Measurements from ENCODE around the gene C2CD2. TPM values are rescaled to one million over a fixed set of nuclear protein-coding genes. Genes with fewer than 3 reads are reported as not detected.
A peak's percentile ranks its signal among the peaks of the same experiment; 100 is the strongest.

The C2CD2 gene
- total and polyA plus RNA-seq, 2 donors (not counting 3 experiments of a cell fraction or from before 2014, with no cell fraction given): 32.6 to 41.2 TPM

DNA sequence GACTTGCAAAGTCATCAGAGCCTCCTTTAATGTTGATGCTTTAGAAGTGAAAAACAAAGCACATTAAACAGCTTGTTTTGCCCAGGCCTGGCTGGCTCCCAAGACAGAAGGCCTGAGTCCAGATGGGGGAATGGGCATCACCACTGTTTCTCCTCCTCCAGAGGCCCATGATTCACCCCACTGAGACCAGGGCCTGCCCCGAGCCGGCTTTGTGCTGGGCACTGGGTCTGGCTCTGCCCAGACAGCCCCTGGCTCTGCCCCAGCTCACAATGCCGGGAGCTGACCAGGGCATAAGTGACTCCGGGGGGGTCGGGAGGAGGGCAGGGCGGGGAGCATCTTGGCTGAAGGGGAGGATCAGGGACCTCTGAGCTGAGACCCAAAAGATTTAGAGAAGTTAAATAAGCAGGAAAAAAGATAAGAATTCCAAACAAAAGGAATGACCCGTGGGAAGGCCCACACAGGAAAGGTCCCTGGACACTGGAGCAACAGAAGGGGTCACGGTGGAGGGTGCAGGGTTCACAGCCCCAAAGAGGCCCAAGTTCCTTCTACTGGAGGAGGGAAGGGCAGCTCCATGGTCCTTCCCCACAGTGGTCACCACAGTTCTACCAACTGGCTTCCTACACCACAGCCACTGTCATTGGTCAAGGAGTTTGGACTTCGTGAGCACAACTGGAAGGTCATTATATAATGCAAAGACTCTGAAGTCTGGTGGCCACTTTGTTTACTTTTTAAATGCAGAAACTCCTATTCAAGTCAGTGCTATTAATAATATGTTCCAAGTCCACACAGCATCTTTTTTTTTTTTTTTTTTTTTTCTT, 5.5 kb downstream of the C2CD2 start:
- Histone ChIP-seq H3K27me3 (ENCODE audit: control insufficient read depth in 2 of 2, insufficient read depth in 2 of 2, low read length in 2 of 2) (no peaks in the 10 kb centered on the region), H2AFZ (ENCODE audit: low read depth, low read length) (no peak overlapping the region), H3K4me1 (ENCODE audit: control insufficient read depth, extremely low read depth, insufficient read depth, low read length) (peaks cover 34% of the 10 kb centered on the region), H3K9me3 (replicated peaks; ENCODE audit: control insufficient read depth, insufficient read depth, low read length) (no peaks in the 10 kb centered on the region), H3K4me2 (ENCODE audit: insufficient read depth, low read length) (peak overlapping the region; percentile 5), H3K9ac (replicated peaks; ENCODE audit: extremely low read depth, insufficient read depth, low read length) (peak overlapping the region; percentile 24), H3K27ac (ENCODE audit: insufficient read depth, low read depth, low read length) (peak overlapping the region; percentile 31), H3K4me3 (replicated peaks in 1 of 3; ENCODE audit: insufficient read depth in 1 of 3, low read depth in 1 of 3, low read length in 3 of 3) (no peak overlapping the region), H4K20me1 (replicated peaks; ENCODE audit: control insufficient read depth, extremely low read depth, insufficient read depth, low read length) (no peaks in the 10 kb centered on the region), H3K36me3 (ENCODE audit: control insufficient read depth in 2 of 2, extremely low read depth in 1 of 2, insufficient read depth in 2 of 2, low read length in 2 of 2) (no peaks in the 10 kb centered on the region), H3K79me2 (ENCODE audit: control insufficient read depth, insufficient read depth, low read length) (peaks cover 79% of the 10 kb centered on the region), H3K9me1 (replicated peaks; ENCODE audit: control insufficient read depth, extremely low read depth, insufficient read depth, low read length) (no peaks in the 10 kb centered on the region)
- ChIA-PET POLR2A (interaction anchor here (1.0 to 1.4 kb wide), 4 partner anchors 10 to 36 kb away, joined by 3 to 8 read pairs (median 4); no protein-coding TSS in a partner anchor), CTCF (interaction anchor here (0.7 to 2.4 kb wide), 9 partner anchors 9 to 169 kb away, joined by 3 to 8 read pairs (median 4); no protein-coding TSS in a partner anchor)
- DNase-seq (ENCODE audit: low read depth, low spot score) (peak; percentile 91), FAIRE-seq (peak; percentile 90)
- intact Hi-C loops (cut with micrococcal nuclease) (no loop called here), dilution Hi-C loops (cut with MboI; ENCODE audit: extremely low pct_ligation_motif_present, low sequenced_read_pairs) (no loop called here)
- no peak for TF ChIP-seq GATA2 (IDR thresholded peaks at IDR 0.05; ENCODE audit: insufficient read depth, insufficient read length, low read depth, low read length)
- no peak for TF ChIP-seq FOS (IDR thresholded peaks at IDR 0.05; ENCODE audit: borderline replicate concordance, insufficient read depth, low read length)
- TF ChIP-seq POLR2A (IDR thresholded peaks at IDR 0.05; ENCODE audit: low read depth, low read length): no peak
- TF ChIP-seq, protein P1, sequence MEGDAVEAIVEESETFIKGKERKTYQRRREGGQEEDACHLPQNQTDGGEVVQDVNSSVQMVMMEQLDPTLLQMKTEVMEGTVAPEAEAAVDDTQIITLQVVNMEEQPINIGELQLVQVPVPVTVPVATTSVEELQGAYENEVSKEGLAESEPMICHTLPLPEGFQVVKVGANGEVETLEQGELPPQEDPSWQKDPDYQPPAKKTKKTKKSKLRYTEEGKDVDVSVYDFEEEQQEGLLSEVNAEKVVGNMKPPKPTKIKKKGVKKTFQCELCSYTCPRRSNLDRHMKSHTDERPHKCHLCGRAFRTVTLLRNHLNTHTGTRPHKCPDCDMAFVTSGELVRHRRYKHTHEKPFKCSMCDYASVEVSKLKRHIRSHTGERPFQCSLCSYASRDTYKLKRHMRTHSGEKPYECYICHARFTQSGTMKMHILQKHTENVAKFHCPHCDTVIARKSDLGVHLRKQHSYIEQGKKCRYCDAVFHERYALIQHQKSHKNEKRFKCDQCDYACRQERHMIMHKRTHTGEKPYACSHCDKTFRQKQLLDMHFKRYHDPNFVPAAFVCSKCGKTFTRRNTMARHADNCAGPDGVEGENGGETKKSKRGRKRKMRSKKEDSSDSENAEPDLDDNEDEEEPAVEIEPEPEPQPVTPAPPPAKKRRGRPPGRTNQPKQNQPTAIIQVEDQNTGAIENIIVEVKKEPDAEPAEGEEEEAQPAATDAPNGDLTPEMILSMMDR (IDR thresholded peaks at IDR 0.05; ENCODE audit: extremely low read depth in 1 of 2, insufficient read depth in 1 of 2, low read depth in 1 of 2, low read length in 2 of 2): no peak
- no peak for TF ChIP-seq EZH2 (IDR thresholded peaks at IDR 0.05; ENCODE audit: borderline replicate concordance, low read depth, low read length, severe bottlenecking)
- TF ChIP-seq POLR2AphosphoS5 (IDR thresholded peaks at IDR 0.05; ENCODE audit: insufficient read depth, low read depth, low read length): no peak
- no TSS peak for BruUV-seq (replicated peaks)

All from endothelial cell of umbilical vein (primary cell).